SK-N-SH (cell line): ENCODE measurements around the gene SNAPC5. TPM values are rescaled to one million over a fixed set of nuclear protein-coding genes. Genes with fewer than 3 reads are reported as not detected.

ENCODE experiments used
- CTCF ChIA-PET: fragments of 300-600, 350-600 bp; formaldehyde crosslinking; extraction: SDS; loops from one replicate; lab custom pipeline; 2021; lab: Yijun Ruan, JAX
- POLR2A ChIA-PET: fragments of 350-600 bp; sonication (Branson Sonifier 250); formaldehyde crosslinking; extraction: SDS; loops from one replicate; lab custom pipeline; 2020; ENCODE audit warnings: antibody characterized with exemption, inconsistent platforms; lab: Yijun Ruan, JAX
- DNase-seq: peaks from one replicate; pipeline ENCODE4 v3.0.0; 2012
- H2AFZ ChIP-seq: fragments of 200-600 bp; sonication (generic); 2 replicates; pipeline ENCODE4 v1.8.1; 2016; ENCODE audit warnings: antibody characterized with exemption, mild to moderate bottlenecking, low read depth
- H3F3A ChIP-seq: fragments of 200-600 bp; sonication (generic); replicated peaks from 2 replicates; pipeline ENCODE3; 2016; ENCODE audit warnings: antibody characterized with exemption, mild to moderate bottlenecking; ENCODE audit not compliant: insufficient read depth
- H3K27ac ChIP-seq, 2 experiments: fragments of 200-500 bp in 1 of 2; fragments of 200-600 bp in 1 of 2; sonication (Bioruptor generic) in 1 of 2; sonication (generic), shearing (Covaris generic) in 1 of 2; 2 replicates each; pipeline versions ENCODE4 v1.5.1 to v1.6.1; 2014 to 2016; ENCODE audit warnings: low read depth in 2 of 2, inconsistent platforms in 1 of 2, low read length in 1 of 2, mild to moderate bottlenecking in 1 of 2, mixed read lengths in 1 of 2
- H3K27me3 ChIP-seq: fragments of 200-600 bp; sonication (generic), shearing (Covaris generic); 2 replicates; pipeline ENCODE4 v1.6.1; 2016; ENCODE audit warnings: mixed run types; ENCODE audit not compliant: insufficient read depth
- H3K36me3 ChIP-seq, 2 experiments: fragments of 200-500 bp in 1 of 2; fragments of 200-600 bp in 1 of 2; sonication (Bioruptor generic) in 1 of 2; sonication (generic) in 1 of 2; replicated peaks in 1 of 2; 2 replicates each; pipeline versions ENCODE3 to v1.5.1; 2014 to 2016; ENCODE audit warnings: low read length in 1 of 2, mild to moderate bottlenecking in 1 of 2; ENCODE audit not compliant: insufficient read depth in 2 of 2, control insufficient read depth in 1 of 2
- H3K4me1 ChIP-seq, 2 experiments: fragments of 200-500 bp in 1 of 2; fragments of 200-600 bp in 1 of 2; sonication (Bioruptor generic) in 1 of 2; sonication (generic), shearing (Covaris generic) in 1 of 2; 2 replicates each; pipeline versions ENCODE4 v1.5.1 to v1.6.1; 2014 to 2016; ENCODE audit warnings: low read depth in 1 of 2, low read length in 1 of 2, mixed run types in 1 of 2; ENCODE audit not compliant: insufficient read depth in 2 of 2, control insufficient read depth in 1 of 2
- H3K4me2 ChIP-seq: fragments of 200-600 bp; sonication (generic), shearing (Covaris generic); 2 replicates; pipeline ENCODE4 v1.6.1; 2017; ENCODE audit warnings: mixed run types
- H3K4me3 ChIP-seq, 2 experiments: fragments of 200-500 bp in 1 of 2; fragments of 200-600 bp in 1 of 2; sonication (Bioruptor generic) in 1 of 2; sonication (generic), shearing (Covaris generic) in 1 of 2; 2 replicates each; pipeline versions ENCODE4 v1.5.1 to v1.8.1; 2014 to 2016; ENCODE audit warnings: low read depth in 2 of 2, inconsistent platforms in 1 of 2, low read length in 1 of 2, mild to moderate bottlenecking in 1 of 2, mixed read lengths in 1 of 2, moderate library complexity in 1 of 2
- H3K79me2 ChIP-seq: fragments of 200-600 bp; sonication (generic); 2 replicates; pipeline ENCODE4 v1.8.1; 2017; ENCODE audit warnings: mild to moderate bottlenecking; ENCODE audit not compliant: insufficient read depth
- H3K9ac ChIP-seq: fragments of 200-600 bp; sonication (generic); 2 replicates; pipeline ENCODE4 v1.6.1; 2017; ENCODE audit warnings: mixed run types
- H3K9me2 ChIP-seq: fragments of 200-600 bp; sonication (generic); 2 replicates; pipeline ENCODE4 v1.6.1; 2017; ENCODE audit warnings: mixed run types
- H3K9me3 ChIP-seq: fragments of 200-600 bp; sonication (generic); 2 replicates; pipeline ENCODE4 v1.6.1; 2017; ENCODE audit warnings: mixed run types, mild to moderate bottlenecking, moderate library complexity
- H4K20me1 ChIP-seq: fragments of 200-600 bp; sonication (generic); 2 replicates; pipeline ENCODE4 v1.6.1; 2017; ENCODE audit warnings: mild to moderate bottlenecking, mixed run types; ENCODE audit not compliant: insufficient read depth
- CTCF ChIP-seq: fragments of 200-600 bp; sonication (generic); IDR thresholded peaks from 2 replicates; pipeline ENCODE4 v1.6.1; 2017; ENCODE audit warnings: antibody characterized with exemption, mild to moderate bottlenecking, moderate library complexity
- FOXJ3 ChIP-seq: sonication (generic); formaldehyde crosslinking; IDR thresholded peaks from 2 replicates; pipeline ENCODE4 v1.5.1; 2020; ENCODE audit warnings: mild to moderate bottlenecking, missing genetic modification reagents
- GABPA ChIP-seq: IDR thresholded peaks from 2 replicates; pipeline ENCODE4 v1.4.0; 2012; ENCODE audit warnings: low read depth, mild to moderate bottlenecking
- JUND ChIP-seq: IDR thresholded peaks from 2 replicates; pipeline ENCODE4 v1.4.0; 2012
- MEF2A ChIP-seq: IDR thresholded peaks from 2 replicates; pipeline ENCODE4 v1.4.0; 2012; ENCODE audit warnings: low read depth, borderline replicate concordance
- NRF1 ChIP-seq: IDR thresholded peaks from 2 replicates; pipeline ENCODE4 v1.6.1; 2012; ENCODE audit warnings: low read depth, mild to moderate bottlenecking, low read length
- RCOR1 ChIP-seq: fragments of 150-350 bp; IDR thresholded peaks from 2 replicates; pipeline ENCODE4 v1.6.1; 2017; ENCODE audit warnings: antibody characterized with exemption, low read length
- REST ChIP-seq: IDR thresholded peaks from 2 replicates; pipeline ENCODE4 v1.6.1; 2012; ENCODE audit warnings: mild to moderate bottlenecking, low read depth, low read length, moderate library complexity
- RFX5 ChIP-seq: IDR thresholded peaks from 2 replicates; pipeline ENCODE4 v1.6.1; 2012; ENCODE audit warnings: mild to moderate bottlenecking, improper control_type of control experiment, low read length
- RXRA ChIP-seq: IDR thresholded peaks from 2 replicates; pipeline ENCODE4 v1.4.0; 2012; ENCODE audit warnings: low read depth, mild to moderate bottlenecking, borderline replicate concordance
- SIN3A ChIP-seq: IDR thresholded peaks from 2 replicates; pipeline ENCODE4 v1.6.1; 2012; ENCODE audit warnings: low read depth, mild to moderate bottlenecking, low read length, moderate library complexity, borderline replicate concordance
- TCF12 ChIP-seq: IDR thresholded peaks from 2 replicates; pipeline ENCODE4 v1.4.0; 2012
- USF1 ChIP-seq: IDR thresholded peaks from 2 replicates; pipeline ENCODE4 v1.4.0; 2012; ENCODE audit warnings: low read depth, borderline replicate concordance
- ZBTB33 ChIP-seq: IDR thresholded peaks from 2 replicates; pipeline ENCODE4 v1.4.0; 2012; ENCODE audit warnings: low read depth, borderline replicate concordance
- WGBS: methylation state at CpG from one replicate; pipeline ENCODE4 v1.1.6; 2017; ENCODE audit warnings: low lambda C conversion rate; 5-methylcytosine and 5-hydroxymethylcytosine counted together
- polyA plus RNA-seq, 3 experiments: library from polyadenylated mRNA; depleted of rRNA; stranded (reverse); fragments of >200 nt; gene quantifications; 2 replicates each; pipeline ENCODE4 v1.2.3, GENCODE V29; 2012

SNAPC5 gene
- polyA plus RNA-seq, 1 of the 3 experiments (the other 2 are of a cell fraction): 65.0 TPM

GRCh38 chr15:66542896-66543295, 45.3 kb upstream of the SNAPC5 start:
- H3K9ac ChIP-seq: no peak overlapping the region
- no peak overlapping the region for H3K4me3 ChIP-seq
- ChIA-PET CTCF (interaction anchor here (1.5 kb wide), 1 partner anchor 19 kb away, joined by 3 read pairs; no protein-coding TSS in a partner anchor), POLR2A (no interaction called here)
- H3K79me2 ChIP-seq: no peaks in the 10 kb centered on the region
- H3K4me2 ChIP-seq: no peak overlapping the region
- no peaks in the 10 kb centered on the region for H3K9me3 ChIP-seq
- no peak for TF ChIP-seq JUND
- TF ChIP-seq GABPA: no peak
- TF ChIP-seq RFX5: no peak
- TF ChIP-seq MEF2A: no peak
- no peak for TF ChIP-seq SIN3A
- no peak for TF ChIP-seq NRF1
- no peak for TF ChIP-seq FOXJ3 (CRISPR knock-in tag)
- TF ChIP-seq RXRA: no peak
- TF ChIP-seq USF1: no peak
- no peak for TF ChIP-seq RCOR1
- TF ChIP-seq TCF12: no peak
- no peak for TF ChIP-seq CTCF
- TF ChIP-seq REST: no peak
- TF ChIP-seq ZBTB33: no peak
- TF ChIP-seq, all 33 proteins: peak for 0
- 100% methylated on average over 4 of the region's 4 CpGs for WGBS
- Histone ChIP-seq H3K27ac (no peak overlapping the region), H4K20me1 (no peaks in the 10 kb centered on the region), H3K9me2 (no peaks in the 10 kb centered on the region), H3K36me3 (peaks cover 9 to 44% of the 10 kb centered on the region in 2 experiments), H3K27me3 (no peaks in the 10 kb centered on the region), H3F3A (no peaks in the 10 kb centered on the region), H3K4me1 (no peaks in the 10 kb centered on the region), H2AFZ (no peak overlapping the region)
- no peak for DNase-seq
